MM.1S (cell line): ENCODE results near the gene ADM5.

ENCODE experiments used
- EZH2 ChIP-seq: fragments of 300-600 bp; sonication (generic); optimal IDR thresholded peaks from 2 replicates; pipeline ENCODE3; 2017; ENCODE audit warnings: low read depth, mild to moderate bottlenecking, antibody characterized with exemption, low read length, mixed read lengths
- TF ChIP-seq, protein P1 (sequence below): fragments of 300-600 bp; sonication (generic); IDR thresholded peaks from 2 replicates; pipeline ENCODE4 v1.5.1; 2016; ENCODE audit warnings: antibody characterized with exemption, low read length, mixed read lengths

DNA sequence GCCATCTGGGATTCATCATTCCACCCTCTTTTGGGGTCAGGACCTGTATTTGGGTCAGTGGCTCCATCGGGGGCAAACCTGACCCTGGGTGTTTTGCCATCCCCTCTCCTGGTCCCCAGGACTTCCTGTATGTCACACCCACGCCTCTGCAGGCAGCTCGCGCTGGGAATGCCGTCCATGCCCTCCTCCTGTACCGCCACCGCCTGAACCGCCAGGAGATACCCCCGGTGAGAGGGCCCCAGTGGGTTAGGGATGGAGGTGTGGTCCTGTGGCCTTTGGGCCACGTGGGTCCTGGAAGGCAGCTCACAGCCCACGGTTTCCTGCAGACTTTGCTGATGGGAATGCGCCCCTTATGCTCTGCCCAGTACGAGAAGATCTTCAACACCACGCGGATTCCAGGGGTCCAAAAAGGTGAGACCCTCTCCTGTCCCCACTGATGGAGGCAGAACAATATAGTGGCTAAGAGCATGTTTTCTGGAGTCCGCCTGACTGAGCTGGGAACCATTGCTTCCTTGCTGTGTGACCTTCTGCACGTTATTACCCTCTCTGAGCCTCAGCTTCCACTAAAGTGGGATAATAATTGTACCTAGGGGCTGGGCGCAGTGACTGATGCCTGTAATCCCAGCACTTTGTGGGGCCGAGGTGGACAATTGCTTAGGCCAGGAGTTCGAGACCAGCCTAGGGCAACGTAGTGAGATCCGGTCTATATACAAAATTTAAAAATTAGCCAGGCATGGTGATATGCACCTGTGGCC, 15.7 kb downstream of the ADM5 start:
- TF ChIP-seq, protein P1, sequence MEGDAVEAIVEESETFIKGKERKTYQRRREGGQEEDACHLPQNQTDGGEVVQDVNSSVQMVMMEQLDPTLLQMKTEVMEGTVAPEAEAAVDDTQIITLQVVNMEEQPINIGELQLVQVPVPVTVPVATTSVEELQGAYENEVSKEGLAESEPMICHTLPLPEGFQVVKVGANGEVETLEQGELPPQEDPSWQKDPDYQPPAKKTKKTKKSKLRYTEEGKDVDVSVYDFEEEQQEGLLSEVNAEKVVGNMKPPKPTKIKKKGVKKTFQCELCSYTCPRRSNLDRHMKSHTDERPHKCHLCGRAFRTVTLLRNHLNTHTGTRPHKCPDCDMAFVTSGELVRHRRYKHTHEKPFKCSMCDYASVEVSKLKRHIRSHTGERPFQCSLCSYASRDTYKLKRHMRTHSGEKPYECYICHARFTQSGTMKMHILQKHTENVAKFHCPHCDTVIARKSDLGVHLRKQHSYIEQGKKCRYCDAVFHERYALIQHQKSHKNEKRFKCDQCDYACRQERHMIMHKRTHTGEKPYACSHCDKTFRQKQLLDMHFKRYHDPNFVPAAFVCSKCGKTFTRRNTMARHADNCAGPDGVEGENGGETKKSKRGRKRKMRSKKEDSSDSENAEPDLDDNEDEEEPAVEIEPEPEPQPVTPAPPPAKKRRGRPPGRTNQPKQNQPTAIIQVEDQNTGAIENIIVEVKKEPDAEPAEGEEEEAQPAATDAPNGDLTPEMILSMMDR, result no peak
- TF ChIP-seq EZH2, result no peak
